Gastroesophageal sphincter (tissue), 3 donors: Measurements from ENCODE around the gene ATP4A.

Experiments used
- CTCF ChIP-seq, 4 experiments: fragments of 200-600 bp in 2 of 4; fragments of 450-650 bp in 2 of 4; sonication (generic) in 1 of 4; IDR thresholded peaks; one replicate each; pipeline ENCODE4 v1.5.1; 2017 to 2019; ENCODE audit warnings: antibody characterized with exemption in 4 of 4, mild to moderate bottlenecking in 2 of 4, moderate library complexity in 2 of 4
- EP300 ChIP-seq: sonication (generic); formaldehyde crosslinking; IDR thresholded peaks from one replicate; pipeline ENCODE4 v1.6.1; 2017; ENCODE audit warnings: antibody characterized with exemption, mild to moderate bottlenecking
- POLR2A ChIP-seq, 2 donors: fragments of 450-650 bp; IDR thresholded peaks; one replicate each; pipeline ENCODE4 v1.6.1; 2017; ENCODE audit warnings: antibody characterized with exemption in 2 of 2, mild to moderate bottlenecking in 2 of 2, moderate library complexity in 1 of 2
- POLR2AphosphoS5 ChIP-seq: sonication (generic); formaldehyde crosslinking; IDR thresholded peaks from one replicate; pipeline ENCODE4 v1.6.1; 2017; ENCODE audit warnings: antibody characterized with exemption

GRCh38 chr19:35539850-35540249, 23.6 kb downstream of the ATP4A start:
- TF ChIP-seq POLR2AphosphoS5 (no peak), CTCF (IDR thresholded peaks at IDR 0.05) (no peak), POLR2A (IDR thresholded peaks at IDR 0.05) (no peak), EP300 (no peak)
